HT-29 (cell line): ENCODE data around the gene ERVFRD-1. TPM values are rescaled to one million over a fixed set of nuclear protein-coding genes. Genes with fewer than 3 reads are reported as not detected.

Source experiments
- DNase-seq: peaks from one replicate; pipeline ENCODE4 v3.0.0-alpha.2; 2015; ENCODE audit warnings: low spot score
- total RNA-seq: library from RNA; depleted of rRNA; stranded (reverse); fragments of >200 nt; shearing (Covaris generic); gene quantifications from 2 replicates; pipeline ENCODE4 v1.2.3, GENCODE V29; 2014

Gene ERVFRD-1
- total RNA-seq, 1 experiment from 2014 or later: not detected

- DNase-seq: no peak
Observed at GRCh38 chr6:11129908-11130565, 18.5 kb upstream of the ERVFRD-1 start.

DNA sequence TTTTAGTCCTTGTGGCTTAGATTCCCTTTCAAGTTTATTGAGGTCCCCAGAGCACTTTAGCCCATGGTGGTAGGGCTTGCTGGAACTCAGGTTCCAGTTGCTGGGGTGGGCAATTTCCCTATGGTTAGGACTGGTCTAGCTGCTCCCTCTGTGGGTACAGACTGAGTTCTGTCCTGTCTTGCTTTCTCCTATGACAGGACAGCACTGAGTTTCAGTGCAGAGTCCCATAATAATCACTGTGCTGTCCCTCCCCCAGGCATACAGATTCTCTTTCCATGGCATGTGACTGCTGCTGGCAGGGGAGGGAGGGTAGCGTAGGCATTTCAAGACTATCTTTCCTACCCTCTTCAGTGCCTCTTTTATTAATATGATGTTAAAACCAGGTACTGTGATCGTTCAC is 17.1 kb upstream of the ERVFRD-1 start:
- no peak for DNase-seq

- DNase-seq: no peak
Observed at GRCh38 chr6:11126876-11127275, 15.4 kb upstream of the ERVFRD-1 start.

DNA sequence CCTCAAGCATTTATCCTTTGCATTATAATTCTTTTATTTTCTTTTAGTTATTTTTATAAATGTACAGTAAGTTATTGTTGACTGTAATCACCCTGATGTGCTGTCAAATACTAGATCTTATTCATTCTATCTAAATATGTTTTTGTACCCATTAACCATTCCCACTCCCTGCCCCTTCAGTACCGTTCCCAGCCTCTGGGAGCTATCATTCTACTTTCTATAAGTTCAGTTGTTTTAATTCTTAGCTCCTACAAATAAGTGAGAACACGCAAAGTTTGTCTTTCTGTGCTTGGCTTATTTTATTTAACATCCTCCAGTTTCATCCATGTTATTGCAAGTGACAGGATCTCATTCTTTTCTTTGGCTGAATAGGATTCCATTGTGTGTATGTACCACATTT is 12.5 kb upstream of the ERVFRD-1 start:
- no peak for DNase-seq

DNA sequence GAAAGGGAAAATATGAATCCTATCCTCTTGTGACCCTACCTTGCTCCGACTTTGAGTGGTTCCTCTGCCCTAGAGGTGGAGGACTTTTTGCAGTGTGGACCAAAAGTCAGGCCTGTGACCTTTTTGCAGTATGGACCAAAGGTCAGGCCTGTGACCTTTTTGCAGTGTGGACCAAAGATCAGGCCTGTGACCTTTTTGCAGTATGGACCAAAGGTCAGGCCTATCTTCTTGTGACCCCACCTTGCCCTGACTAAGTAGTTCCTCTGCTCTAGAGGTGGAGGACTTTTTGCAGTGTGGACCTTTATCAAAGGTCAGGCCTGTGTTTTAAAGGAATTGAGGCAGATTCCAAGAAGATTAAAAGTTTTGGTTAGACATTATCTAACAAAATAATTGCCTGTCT is 10.9 kb upstream of the ERVFRD-1 start:
- DNase-seq: no peak

DNA sequence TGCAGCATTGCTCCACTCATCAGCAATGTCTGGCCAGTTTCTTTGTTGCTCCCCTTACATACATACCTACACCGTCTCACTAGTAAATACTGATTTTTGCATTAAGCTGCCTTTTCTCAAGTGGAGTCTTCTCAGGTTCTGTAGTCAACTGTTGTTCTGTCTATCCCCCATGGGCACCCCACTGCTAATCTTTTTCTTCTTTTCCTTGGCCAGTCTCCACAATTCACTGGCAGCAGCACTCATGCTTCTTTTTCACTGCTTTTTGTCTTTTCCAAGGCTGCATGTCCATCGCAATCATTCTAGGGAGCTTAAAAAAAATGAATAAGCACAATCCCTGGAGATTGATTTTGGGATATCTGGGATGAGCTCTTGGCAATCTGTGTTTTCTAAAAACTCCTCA is 10.3 kb upstream of the ERVFRD-1 start:
- DNase-seq: no peak

GRCh38 chr6:11120271-11121005 is 8.9 kb upstream of the ERVFRD-1 start:
- peak; percentile 27 for DNase-seq

- DNase-seq: peak; percentile 19
Observed at GRCh38 chr6:11115808-11116536, 4.4 kb upstream of the ERVFRD-1 start.

DNA sequence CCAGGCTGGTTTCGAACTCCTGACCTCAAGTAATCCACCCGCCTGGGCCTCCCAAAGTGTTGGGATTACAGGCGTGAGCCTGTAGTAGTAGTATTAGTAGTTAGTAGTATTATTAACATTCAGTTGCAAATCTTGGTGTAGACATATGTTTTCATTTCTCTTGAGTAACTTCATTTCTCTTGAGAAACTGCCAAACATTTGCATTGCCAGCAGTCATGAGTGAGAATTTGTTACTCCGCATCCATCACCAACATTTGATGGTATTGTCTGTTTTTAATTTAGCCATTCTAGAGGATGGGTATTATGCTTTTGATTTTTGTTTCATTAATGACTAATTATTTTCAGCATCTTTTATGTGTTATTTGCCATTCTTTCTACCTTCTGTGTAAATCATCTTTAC is 1.5 kb upstream of the ERVFRD-1 start:
- no peak for DNase-seq

DNA sequence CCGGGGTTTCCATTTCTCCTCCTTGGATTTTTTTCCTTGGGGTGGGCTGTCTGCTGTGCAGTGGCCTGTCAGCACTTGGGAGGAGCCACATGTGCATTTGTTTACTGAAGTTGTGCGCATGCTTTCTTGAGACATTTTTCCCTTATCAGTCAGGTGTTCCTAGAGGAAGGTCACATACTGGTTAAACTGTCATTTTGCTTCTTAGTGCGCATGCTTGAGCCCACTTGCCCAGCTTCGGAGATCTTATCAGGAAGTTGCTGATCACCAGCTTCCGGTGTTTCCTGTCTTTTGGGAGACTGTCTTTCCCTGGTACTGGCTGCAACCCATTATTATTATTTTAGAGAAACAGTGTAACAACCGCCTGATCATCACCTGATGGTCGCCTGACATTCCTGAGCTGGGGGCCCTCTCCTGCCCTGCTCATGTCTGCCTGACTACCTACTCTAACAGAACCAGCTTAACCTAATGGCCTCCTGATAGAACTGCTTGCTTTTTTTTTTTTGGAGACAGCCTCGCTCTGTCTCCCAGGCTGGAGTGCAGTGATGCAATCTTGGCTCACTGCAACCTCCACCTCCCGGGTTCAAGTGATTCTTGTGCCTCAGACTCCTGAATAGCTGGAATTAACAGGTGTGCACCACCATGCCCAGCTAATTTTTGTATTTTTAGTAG is 378 bp upstream of the ERVFRD-1 start:
- DNase-seq: no peak

DNA sequence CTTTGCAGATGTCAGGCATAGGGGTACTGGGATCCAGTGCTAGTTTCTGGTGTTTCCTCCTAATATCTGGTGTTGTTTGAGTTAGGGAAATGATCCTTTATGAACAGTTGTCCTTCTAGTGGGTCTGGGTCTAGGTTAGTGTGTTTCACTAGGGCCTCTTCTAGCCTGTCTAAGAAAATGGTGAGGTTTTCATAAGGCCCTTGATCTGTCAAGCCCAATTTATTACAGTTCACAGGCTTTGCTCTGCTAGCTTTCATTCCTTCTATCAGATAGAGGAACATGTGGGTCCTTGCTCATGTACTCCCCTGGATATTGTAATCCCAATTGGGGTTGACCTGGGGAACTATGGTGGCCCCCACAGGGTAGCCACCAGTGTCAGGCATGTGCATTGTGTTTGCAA is 2.8 kb downstream of the ERVFRD-1 start:
- no peak for DNase-seq

GRCh38 chr6:11103065-11103464 is 8.5 kb downstream of the ERVFRD-1 start:
- no peak for DNase-seq

DNA sequence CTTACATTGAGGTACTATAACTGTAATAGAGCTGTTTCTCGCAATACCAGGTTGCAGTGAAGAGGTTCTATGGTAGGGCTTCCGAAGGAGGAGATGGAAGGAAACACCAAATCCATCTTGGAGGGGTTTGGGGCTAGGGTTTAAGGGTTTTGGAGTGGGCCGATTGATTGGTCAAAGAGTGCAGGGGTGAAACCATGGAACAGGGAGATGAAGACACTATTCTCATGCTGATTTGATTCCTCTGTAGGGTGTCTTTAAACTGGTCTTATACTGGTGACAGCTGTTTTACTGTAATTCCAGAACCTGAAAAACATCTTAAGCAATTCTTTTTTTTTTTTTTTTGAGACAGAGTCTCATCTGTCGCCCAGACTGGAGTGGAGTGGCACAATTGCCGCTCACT is 10.1 kb downstream of the ERVFRD-1 start:
- no peak for DNase-seq

GRCh38 chr6:11098004-11098403 is 13.5 kb downstream of the ERVFRD-1 start:
- DNase-seq: peak; percentile 19

DNA sequence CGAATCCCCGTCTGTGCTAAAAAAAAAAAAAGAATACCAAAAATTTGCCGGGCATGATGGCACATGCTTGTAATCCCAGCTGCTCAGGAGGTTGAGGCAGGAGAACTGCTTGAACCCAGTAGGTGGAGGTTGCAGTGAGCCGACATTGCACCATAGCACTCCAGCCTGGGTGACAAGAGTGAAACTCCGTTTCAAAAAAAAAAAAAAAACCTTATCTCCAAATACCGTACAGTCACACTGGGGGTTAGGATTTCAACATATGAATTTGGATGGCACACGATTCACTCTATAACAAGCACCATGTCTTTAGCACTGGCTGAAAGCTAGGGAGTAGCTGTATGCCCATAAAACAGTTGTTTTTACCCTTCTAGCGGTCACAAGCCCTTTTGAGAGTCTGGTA is 14.0 kb downstream of the ERVFRD-1 start:
- no peak for DNase-seq

DNA sequence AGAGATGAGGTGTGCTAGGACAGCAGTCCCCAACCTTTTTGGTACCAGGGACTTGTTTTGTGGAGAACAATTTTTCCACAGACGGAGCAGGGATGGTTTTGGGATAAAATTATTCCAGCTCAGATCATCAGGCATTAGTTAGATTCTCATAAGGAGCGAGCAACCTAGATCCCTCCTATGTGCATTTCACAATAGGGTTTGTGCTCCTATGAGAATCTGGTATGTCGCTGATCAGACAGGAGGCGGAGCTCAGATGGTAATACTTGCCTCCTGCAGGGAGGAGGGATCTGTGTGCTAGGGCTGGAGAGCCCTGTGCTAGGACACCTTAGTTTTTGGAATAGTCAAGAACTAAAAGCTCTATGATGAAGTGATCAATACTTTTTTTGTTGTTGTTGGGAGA is 15.4 kb downstream of the ERVFRD-1 start:
- peak; percentile 43 for DNase-seq

DNA sequence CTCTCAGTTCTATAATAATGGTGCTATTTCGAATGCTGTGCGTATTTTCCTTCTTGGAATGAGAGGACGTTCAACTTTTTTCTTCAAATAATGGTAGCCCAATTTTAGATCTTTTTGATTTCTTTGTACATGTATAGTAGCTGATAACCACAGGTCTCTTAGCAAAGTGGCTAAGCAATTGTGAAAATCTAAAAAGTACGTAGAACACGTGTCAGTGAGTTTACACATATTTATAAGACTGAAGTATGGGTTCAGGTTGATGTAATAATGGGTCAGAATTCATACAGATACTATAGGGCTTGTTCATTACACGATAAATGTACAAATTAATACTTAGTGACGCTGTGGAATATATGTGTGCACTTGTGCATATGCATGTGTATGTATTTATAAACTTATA is 16.6 kb downstream of the ERVFRD-1 start:
- DNase-seq: no peak

GRCh38 chr6:11094411-11094851 is 17.1 kb downstream of the ERVFRD-1 start:
- peak; percentile 66 for DNase-seq

- peak; percentile 98 for DNase-seq
Observed at GRCh38 chr6:11093626-11094410, 17.7 kb downstream of the ERVFRD-1 start, which contains the start of gene SMIM13. TSS of gene SMIM13 (plus strand) at chr6:11093834. CDS start at chr6:11094314, 480 bp downstream.

DNA sequence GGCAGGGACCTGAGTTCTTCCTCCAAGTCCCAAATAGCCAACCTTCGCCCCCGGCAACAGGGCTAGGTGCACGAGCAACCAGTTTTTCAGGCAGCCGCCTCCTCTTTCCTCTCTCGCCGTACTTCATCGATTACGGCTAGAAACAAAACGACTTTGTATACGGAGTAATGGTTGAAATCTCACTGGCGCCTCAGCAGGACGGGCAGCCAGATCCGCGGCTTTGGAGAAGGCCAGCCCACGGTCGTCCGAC is 18.2 kb downstream of the ERVFRD-1 start:
- no peak for DNase-seq

DNA sequence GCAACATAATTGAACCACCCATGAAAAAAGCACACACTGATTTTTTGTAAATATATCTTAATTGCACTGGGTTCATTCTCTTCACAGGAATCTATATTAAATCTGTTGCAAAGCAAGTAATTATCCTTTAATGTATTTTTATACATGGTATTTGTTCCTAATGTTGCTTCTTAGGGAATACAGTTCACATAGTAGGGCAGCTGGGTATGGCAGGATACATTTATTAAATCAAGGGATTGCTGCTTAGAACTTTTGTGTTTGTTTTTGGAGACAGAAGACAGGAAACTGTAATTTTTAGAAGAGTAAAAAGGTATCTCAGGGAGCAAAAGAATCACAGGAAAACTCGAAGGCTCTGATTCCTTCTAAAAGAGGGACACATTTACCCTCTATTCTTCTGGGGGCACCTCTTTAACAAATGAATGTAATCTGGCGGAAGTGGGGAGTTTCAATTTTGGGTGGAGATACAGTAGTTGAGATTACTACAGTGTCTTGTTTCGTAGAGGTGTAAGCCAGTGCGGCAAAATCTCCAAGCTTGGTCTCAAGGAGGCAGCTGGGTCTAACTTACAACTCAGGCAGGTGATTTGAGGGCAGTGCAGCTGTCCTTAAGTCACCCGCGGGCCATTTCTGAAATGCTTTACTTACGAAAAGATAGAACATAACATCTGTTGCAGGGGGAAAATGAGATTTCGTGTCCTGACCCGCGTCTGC is 18.7 kb downstream of the ERVFRD-1 start:
- no peak for DNase-seq
